ENCODE data around the gene BAHCC1.

DNA sequence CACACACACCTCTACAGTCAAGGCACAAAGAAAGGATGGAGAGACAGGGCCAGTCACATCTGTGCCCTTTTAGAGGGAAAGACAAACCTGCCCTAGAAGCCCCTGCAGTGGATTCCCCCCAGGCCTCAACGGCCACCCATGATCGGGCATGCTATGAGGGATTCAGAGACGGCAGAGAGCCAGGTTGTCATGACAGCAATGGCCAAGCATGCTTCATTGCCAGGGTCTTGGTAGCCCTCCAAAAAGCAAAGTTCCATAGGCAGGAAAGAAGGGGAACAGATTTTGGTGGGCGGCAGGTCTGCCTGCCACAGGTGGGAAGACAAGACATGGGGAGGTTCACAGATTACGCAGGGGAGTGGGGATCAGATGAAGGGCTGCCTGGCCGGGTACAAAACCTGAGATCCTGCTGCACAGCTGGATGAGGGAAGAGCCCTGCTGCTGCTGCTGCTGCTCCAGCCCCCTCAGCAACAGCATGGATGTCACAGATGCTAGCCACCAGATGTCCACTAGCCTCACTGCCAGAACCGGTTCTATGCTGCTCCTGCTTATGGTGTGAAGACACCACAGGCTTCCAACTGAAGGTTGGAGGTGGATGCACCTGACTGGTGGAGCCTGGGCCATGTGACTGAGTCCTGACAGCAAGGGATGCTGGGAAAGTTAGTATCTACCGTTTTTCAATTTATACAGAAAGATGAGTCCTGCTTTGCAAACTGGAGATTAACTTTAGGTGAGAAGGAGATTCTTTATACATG lies 99.5 kb downstream of the BAHCC1 start:
- TF ChIP-seq, protein P1, sequence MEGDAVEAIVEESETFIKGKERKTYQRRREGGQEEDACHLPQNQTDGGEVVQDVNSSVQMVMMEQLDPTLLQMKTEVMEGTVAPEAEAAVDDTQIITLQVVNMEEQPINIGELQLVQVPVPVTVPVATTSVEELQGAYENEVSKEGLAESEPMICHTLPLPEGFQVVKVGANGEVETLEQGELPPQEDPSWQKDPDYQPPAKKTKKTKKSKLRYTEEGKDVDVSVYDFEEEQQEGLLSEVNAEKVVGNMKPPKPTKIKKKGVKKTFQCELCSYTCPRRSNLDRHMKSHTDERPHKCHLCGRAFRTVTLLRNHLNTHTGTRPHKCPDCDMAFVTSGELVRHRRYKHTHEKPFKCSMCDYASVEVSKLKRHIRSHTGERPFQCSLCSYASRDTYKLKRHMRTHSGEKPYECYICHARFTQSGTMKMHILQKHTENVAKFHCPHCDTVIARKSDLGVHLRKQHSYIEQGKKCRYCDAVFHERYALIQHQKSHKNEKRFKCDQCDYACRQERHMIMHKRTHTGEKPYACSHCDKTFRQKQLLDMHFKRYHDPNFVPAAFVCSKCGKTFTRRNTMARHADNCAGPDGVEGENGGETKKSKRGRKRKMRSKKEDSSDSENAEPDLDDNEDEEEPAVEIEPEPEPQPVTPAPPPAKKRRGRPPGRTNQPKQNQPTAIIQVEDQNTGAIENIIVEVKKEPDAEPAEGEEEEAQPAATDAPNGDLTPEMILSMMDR (IDR thresholded peaks at IDR 0.05; ENCODE audit: low read depth, low read length, poor library complexity, severe bottlenecking), result no peak
- no peak for TF ChIP-seq EZH2phosphoT487 (IDR thresholded peaks at IDR 0.05; ENCODE audit: borderline replicate concordance, low read length)
